Embryonic facial prominence (tissue), 1 donor: ENCODE data around the gene TECR.
"Not testable (repeated sequence)": the region's sequence is repeated elsewhere in the genome, so short reads cannot be mapped to it uniquely, and the experiment has no call there.

Experiments
- DNase-seq: peaks from one replicate; pipeline ENCODE4 v3.0.0-alpha.2; 2016; ENCODE audit errors: extremely low spot score

Gene TECR

GRCh38 chr19:14584372-14584771 lies 55.0 kb downstream of the TECR start:
- DNase-seq = not testable (repeated sequence)

DNA sequence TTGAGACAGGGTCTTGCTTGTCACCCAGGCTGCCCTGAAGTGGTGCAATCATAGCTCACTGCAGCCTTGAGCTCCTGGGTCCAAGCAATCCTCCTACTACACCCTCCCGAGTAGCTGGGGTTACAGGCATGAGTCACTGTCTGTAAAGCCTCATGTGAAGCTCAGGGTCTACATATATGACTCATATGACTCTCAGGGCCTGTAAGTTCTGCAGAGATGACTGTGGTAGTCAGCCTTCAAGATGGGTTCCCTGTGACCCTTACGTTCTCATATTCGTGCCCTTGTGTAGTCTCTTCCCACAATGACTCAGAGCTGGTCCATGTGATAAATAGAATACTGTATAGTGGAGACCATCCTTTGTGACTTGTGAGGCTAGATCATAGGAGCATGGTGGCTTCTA lies 55.8 kb downstream of the TECR start:
- DNase-seq = not testable (repeated sequence)

DNA sequence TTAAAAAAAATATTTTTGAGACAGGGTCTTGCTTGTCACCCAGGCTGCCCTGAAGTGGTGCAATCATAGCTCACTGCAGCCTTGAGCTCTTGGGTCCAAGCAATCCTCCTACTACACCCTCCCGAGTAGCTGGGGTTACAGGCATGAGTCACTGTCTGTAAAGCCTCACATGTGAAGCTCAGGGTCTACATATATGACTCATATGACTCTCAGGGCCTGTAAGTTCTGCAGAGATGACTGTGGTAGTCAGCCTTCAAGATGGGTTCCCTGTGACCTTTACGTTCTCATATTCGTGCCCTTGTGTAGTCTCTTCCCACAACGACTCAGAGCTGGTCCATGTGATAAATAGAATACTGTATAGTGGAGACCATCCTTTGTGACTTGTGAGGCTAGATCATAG lies 60.0 kb downstream of the TECR start:
- DNase-seq = not testable (repeated sequence)

DNA sequence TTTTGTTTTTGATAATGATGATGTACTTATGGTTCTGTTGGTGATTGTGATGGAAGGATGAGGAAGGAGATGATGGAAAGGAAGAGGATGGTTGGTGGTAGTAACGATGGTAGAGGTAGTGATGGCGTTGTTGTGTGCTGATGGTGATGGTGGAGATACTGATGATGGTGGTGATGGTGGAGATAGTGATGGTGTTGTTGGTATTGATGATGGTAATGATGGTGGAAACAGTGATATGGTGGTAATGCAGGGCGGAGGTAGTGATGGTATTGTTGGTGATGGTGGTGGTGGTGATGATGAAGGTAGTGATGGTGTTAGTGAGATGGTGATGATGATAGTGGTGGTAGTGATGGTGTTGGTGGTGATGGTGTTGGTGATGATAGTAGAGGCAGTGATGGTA lies 66.2 kb downstream of the TECR start:
- no peak for DNase-seq

GRCh38 chr19:14599548-14600147 lies 70.3 kb downstream of the TECR start:
- DNase-seq = no peak

DNA sequence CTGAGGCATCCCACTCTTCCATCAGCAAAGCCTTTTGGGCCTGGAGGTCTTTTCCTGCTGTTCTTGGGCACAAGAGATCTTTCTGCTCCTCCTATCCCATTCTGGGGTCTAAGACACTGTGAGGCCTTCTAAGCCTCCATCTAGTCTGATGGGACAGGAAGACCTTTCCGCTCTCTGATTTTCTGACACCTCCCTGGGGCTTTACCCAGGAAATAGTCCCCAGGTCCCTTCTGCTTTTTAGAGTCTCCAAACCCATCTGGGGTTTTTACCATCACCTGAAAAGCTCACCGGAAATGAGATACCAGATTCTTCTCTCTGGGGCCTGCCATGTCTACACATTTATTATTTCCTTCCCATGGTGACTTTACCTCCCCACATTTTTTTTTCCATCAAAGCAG lies 74.6 kb downstream of the TECR start:
- DNase-seq = no peak

- no peak for DNase-seq
These were observed 77.2 kb downstream of the TECR start for GRCh38 chr19:14606627-14607026.

- DNase-seq = no peak
These were observed 81.7 kb downstream of the TECR start for GRCh38 chr19:14611051-14611450.

DNA sequence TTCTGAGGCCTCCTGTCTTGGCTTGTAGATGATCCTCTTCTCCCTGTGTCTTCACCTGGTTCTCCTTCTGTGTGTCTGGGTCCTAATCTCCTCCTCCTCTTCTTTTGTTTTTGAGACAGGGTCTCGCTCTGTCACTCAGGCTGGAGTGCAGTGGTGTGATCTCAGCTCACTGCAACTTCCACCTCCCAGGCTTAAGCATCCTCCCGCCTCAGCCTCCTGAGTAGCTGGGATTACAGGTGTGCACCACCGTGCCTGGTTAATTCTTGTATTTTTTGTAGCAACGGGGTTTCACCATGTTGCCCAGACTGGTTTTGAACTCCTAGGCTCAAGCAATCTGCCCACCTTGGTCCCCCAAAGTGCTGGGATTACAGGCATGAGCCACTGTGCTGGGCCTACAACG lies 82.8 kb downstream of the TECR start:
- not testable (repeated sequence) for DNase-seq

- no peak for DNase-seq
These were observed 83.3 kb downstream of the TECR start for GRCh38 chr19:14612657-14613056.

DNA sequence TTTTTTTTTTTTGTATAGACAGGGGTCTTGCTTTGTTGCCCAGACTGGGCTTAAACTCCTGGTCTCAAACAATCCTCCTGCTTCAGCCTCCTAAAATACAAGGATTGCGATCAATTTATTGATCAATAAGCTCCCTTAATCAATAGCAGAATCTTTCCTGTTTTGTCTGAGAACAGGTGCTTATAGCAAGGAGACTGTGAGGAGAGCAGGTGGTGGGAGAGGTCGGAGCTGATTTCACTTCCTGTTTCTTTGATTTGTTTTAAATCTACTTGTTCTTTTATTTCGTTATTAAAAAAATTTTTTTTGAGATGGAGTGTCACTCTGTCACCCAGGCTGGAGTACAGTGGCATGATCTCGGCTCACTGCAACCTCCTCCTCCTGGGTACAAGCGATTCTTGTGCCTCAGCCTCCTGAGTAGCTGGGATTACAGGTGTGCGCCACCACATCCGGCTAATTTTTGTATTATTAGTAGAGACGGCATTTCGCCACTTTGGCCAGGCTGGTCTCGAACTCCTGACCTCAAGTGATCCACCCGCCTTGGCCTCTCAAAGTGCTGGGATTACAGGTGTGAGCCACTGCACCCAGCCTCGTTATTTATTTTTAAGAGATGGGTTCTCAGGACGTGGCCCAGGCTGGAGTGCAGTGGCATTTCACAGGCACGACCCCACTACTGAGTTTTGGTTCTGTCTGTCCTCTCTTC lies 84.2 kb downstream of the TECR start:
- DNase-seq = not testable (repeated sequence)

DNA sequence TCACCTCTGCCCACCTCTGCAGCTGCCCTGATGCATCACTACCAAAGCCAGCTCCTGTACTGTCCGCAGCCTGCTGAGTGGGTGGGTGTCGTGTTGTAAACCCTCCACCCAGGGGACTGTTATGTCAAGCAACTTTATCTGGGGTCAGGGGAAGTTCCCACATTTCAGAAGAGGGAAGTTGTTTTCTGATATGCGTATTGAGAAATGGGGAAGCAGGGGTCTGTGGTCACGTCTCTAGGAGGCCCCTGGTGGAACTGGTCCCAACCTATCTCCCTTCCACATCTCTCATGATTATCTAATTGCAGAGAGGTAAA lies 84.7 kb downstream of the TECR start:
- DNase-seq = no peak
